Esophagus squamous epithelium (tissue), 5 donors: ENCODE data around the gene ZEB1. TPM values are rescaled to one million over a fixed set of nuclear protein-coding genes. Genes with fewer than 3 reads are reported as not detected.

ENCODE experiments used
- DNase-seq: peaks from one replicate; lab custom pipeline; 2025; lab: John Stamatoyannopoulos, UW
- H3K27ac ChIP-seq, 4 donors: fragments of 200-600 bp; sonication (generic); one replicate each; pipeline ENCODE4 v1.5.1; 2016 to 2019; ENCODE audit warnings: mild to moderate bottlenecking in 1 of 4
- H3K27me3 ChIP-seq, 4 donors: fragments of 200-600 bp; sonication (generic); 1 replicate in 3 of 4; 2 replicates in 1 of 4; pipeline versions ENCODE4 v1.5.1 to v1.6.0; 2017 to 2021; ENCODE audit warnings: antibody characterized with exemption in 1 of 4
- H3K36me3 ChIP-seq, 3 donors: fragments of 200-600 bp; sonication (generic); one replicate each; pipeline ENCODE4 v1.5.1; 2016 to 2019
- H3K4me1 ChIP-seq, 3 donors: fragments of 200-600 bp; sonication (generic); one replicate each; pipeline ENCODE4 v1.5.1; 2017 to 2019
- H3K4me3 ChIP-seq, 4 donors: fragments of 200-600 bp; sonication (generic); 1 replicate in 3 of 4; 2 replicates in 1 of 4; pipeline ENCODE4 v1.5.1; 2016 to 2019; ENCODE audit warnings: mild to moderate bottlenecking in 2 of 4, moderate library complexity in 1 of 4
- H3K9me3 ChIP-seq, 3 donors: fragments of 200-600 bp; sonication (generic); one replicate each; pipeline ENCODE4 v1.5.1; 2016 to 2019
- CTCF ChIP-seq, 6 experiments: fragments of 450-650 bp in 4 of 6; fragments of 200-600 bp in 2 of 6; sonication (generic) in 2 of 6; IDR thresholded peaks; one replicate each; pipeline ENCODE4 v1.5.1; 2016 to 2019; ENCODE audit warnings: antibody characterized with exemption in 6 of 6, mild to moderate bottlenecking in 4 of 6, moderate library complexity in 4 of 6
- POLR2A ChIP-seq, 4 donors: fragments of 450-650 bp; IDR thresholded peaks; one replicate each; pipeline ENCODE4 v1.6.1; 2017; ENCODE audit warnings: antibody characterized with exemption in 4 of 4, mild to moderate bottlenecking in 4 of 4, moderate library complexity in 3 of 4
- WGBS, 2 donors: methylation state at CpG; one replicate each; pipeline ENCODE4 v1.1.5; 2018; 5-methylcytosine and 5-hydroxymethylcytosine counted together
- intact Hi-C: fragments of 100-400 bp; cut with DNase I; formaldehyde crosslinking; loops from one replicate; pipeline ENCODE4 v1.15.0; 2022
- total RNA-seq, 4 donors: library from RNA; depleted of rRNA; stranded (reverse); fragments of >200 nt; gene quantifications; one replicate each; pipeline ENCODE4 v1.1.0, GENCODE V29; 2016
- donor health status: DM: yes; HTN: yes; CAD: no.

Gene ZEB1
- 10 to 100 TPM in 2 of 4 donors, 1 to 10 TPM in 2; 2.3 to 37.6 (median 11.6) TPM for total RNA-seq

- H3K4me1 ChIP-seq: peaks cover 10 to 54% (median 16%) of the 10 kb centered on the region in 3 donors
- H3K27me3 ChIP-seq: peaks cover 0 to 24% (median 0%) of the 10 kb centered on the region in 4 donors
- no peaks in the 10 kb centered on the region for H3K36me3 ChIP-seq
- H3K4me3 ChIP-seq: peak within 1 kb of the TSS; percentile 76 to 90 (median 84)
- TF ChIP-seq CTCF (IDR thresholded peaks at IDR 0.05): peak in 5 of 6 experiments; percentile 35 to 73 (median 66)
- peak in 2 of 4 donors; percentile 10 to 63 for TF ChIP-seq POLR2A (IDR thresholded peaks at IDR 0.05)
- WGBS, 2 donors: 1% methylated on average over 39 to 45 of the region's 71 CpGs
- H3K9me3 ChIP-seq: no peaks in the 10 kb centered on the region
- peak within 1 kb of the TSS; percentile 87 to 99 (median 96) for H3K27ac ChIP-seq
- intact Hi-C loops: no loop called here
- peak; percentile 78 for DNase-seq
Observed at GRCh38 chr10:31318854-31319601, at the start of gene ZEB1. Gene ZEB1 (plus strand): TSS chr10:31319216. CDS start chr10:31319235, 19 bp downstream.

GRCh38 chr10:31270954-31271353, 48.1 kb upstream of the ZEB1 start:
- H3K36me3 ChIP-seq: no peaks in the 10 kb centered on the region
- no peaks in the 10 kb centered on the region for H3K27me3 ChIP-seq
- intact Hi-C loops: no loop called here
- DNase-seq: no peak
- no peak overlapping the region for H3K27ac ChIP-seq
- H3K4me3 ChIP-seq: no peak overlapping the region
- no peaks in the 10 kb centered on the region for H3K9me3 ChIP-seq
- WGBS, 2 donors: 89 to 91% methylated on average over 5 of the region's 5 CpGs
- H3K4me1 ChIP-seq: no peaks in the 10 kb centered on the region
- TF ChIP-seq POLR2A (IDR thresholded peaks at IDR 0.05): no peak
- TF ChIP-seq CTCF (IDR thresholded peaks at IDR 0.05): no peak

GRCh38 chr10:31272841-31273240, 46.2 kb upstream of the ZEB1 start:
- TF ChIP-seq CTCF (IDR thresholded peaks at IDR 0.05) (no peak), POLR2A (IDR thresholded peaks at IDR 0.05) (no peak)
- 79 to 85% methylated on average over 1 of the region's 1 CpG for WGBS, 2 donors
- Histone ChIP-seq H3K27me3 (no peaks in the 10 kb centered on the region), H3K27ac (no peak overlapping the region), H3K9me3 (no peaks in the 10 kb centered on the region), H3K4me3 (no peak overlapping the region), H3K36me3 (no peaks in the 10 kb centered on the region), H3K4me1 (no peaks in the 10 kb centered on the region)
- no peak for DNase-seq
- intact Hi-C loops: no loop called here

GRCh38 chr10:31273789-31274188, 45.2 kb upstream of the ZEB1 start:
- TF ChIP-seq CTCF (IDR thresholded peaks at IDR 0.05) (no peak), POLR2A (IDR thresholded peaks at IDR 0.05) (no peak)
- no peaks in the 10 kb centered on the region for H3K9me3 ChIP-seq
- no peaks in the 10 kb centered on the region for H3K4me1 ChIP-seq
- no peaks in the 10 kb centered on the region for H3K27me3 ChIP-seq
- DNase-seq: no peak
- intact Hi-C loops: no loop called here
- no peaks in the 10 kb centered on the region for H3K36me3 ChIP-seq
- H3K4me3 ChIP-seq: no peak overlapping the region
- WGBS, 2 donors: 100% methylated on average over 2 of the region's 2 CpGs
- H3K27ac ChIP-seq: no peak overlapping the region

GRCh38 chr10:31274310-31274709, 44.7 kb upstream of the ZEB1 start:
- H3K4me1 ChIP-seq: no peaks in the 10 kb centered on the region
- no peak for TF ChIP-seq CTCF (IDR thresholded peaks at IDR 0.05)
- no peak for TF ChIP-seq POLR2A (IDR thresholded peaks at IDR 0.05)
- no peaks in the 10 kb centered on the region for H3K9me3 ChIP-seq
- H3K27ac ChIP-seq: no peak overlapping the region
- no peaks in the 10 kb centered on the region for H3K36me3 ChIP-seq
- no peaks in the 10 kb centered on the region for H3K27me3 ChIP-seq
- no peak overlapping the region for H3K4me3 ChIP-seq
- DNase-seq: no peak
- intact Hi-C loops: no loop called here
- 67 to 69% methylated on average over 2 of the region's 2 CpGs for WGBS, 2 donors
